Astrocyte (in vitro differentiated cells and primary cell): ENCODE results near the gene HADHB.

Experiments used
- CTCF ChIP-seq: IDR thresholded peaks from 2 replicates; pipeline ENCODE4 v1.5.1; 2011; ENCODE audit warnings: low read depth, mild to moderate bottlenecking, inconsistent platforms, low read length, moderate library complexity; ENCODE audit not compliant: insufficient read depth
- EZH2 ChIP-seq: IDR thresholded peaks from 2 replicates; pipeline ENCODE4 v1.6.1; 2012; ENCODE audit warnings: mild to moderate bottlenecking, low read length, inconsistent platforms; ENCODE audit not compliant: insufficient read depth

GRCh38 chr2:26333293-26333692 lies 88.6 kb downstream of the HADHB start:
- TF ChIP-seq CTCF, result no peak
- TF ChIP-seq EZH2, result no peak
